ENCODE data around the gene HECW1.
"Not testable (repeated sequence)": the region's sequence is repeated elsewhere in the genome, so short reads cannot be mapped to it uniquely, and the experiment has no call there.

The HECW1 gene

DNA sequence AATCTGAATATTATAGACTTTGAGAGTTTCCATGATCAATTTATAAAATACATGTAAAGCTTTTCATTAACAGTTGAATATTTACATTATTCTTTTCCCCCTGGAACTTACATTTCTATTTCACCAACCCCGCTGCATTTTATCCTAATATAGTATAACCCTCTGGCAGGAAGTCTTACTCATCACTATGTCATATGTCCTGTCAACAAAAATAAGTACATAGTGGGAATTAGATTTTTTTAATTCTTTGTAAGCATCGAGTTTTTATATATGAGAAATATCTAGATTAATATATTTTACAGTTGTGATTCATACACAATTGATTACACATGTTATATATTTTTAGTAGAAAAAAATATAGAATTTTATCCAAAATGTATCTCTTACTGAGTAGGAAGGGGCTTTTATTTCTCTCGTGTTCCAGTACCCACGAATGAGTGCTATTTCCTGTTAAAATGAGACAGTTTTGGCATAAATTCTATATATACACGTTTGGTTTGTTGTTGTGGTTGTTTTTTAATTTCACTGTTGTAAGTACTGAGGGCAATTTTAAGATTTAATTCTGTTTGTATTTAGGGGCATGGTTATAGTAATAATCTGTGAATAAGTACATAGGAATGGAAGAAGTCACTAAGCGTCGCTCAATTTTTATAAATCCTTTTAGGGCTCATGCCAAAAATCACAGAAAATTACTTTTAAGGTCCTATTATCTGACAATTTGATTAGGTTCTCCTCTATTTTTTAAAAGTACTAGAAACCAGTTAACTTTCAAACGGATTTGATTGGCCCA is 87.1 kb downstream of the HECW1 start:
- DNase-seq (ENCODE audit: low spot score in 2 of 2) = no peak
- ATAC-seq = no peak
- H3K36me3 Mint-ChIP-seq = no peaks in the 10 kb centered on the region
- H3K4me1 Mint-ChIP-seq = no peaks in the 10 kb centered on the region
- no peak overlapping the region for H3K4me3 Mint-ChIP-seq
- H3K9me3 Mint-ChIP-seq = no peaks in the 10 kb centered on the region
- H3K27ac Mint-ChIP-seq = no peak overlapping the region

DNA sequence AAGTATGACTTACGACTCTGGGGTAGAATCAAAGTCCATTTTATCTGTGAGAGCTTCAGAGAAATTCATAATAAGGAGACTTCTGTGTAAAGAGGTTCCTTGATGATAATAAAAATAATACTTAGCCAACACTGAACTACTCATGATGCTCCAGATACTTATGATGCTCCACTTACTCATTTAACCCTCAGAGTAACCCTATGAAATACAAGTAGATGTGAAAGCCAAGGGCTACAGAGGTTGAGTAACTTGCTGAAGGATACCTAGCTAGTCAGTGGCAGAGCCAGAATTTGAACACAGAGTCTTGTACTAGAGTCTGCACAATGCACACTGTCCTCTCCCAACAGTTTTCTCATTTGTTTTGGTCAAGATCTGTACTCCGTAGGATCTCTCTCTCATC is 89.5 kb downstream of the HECW1 start:
- no peaks in the 10 kb centered on the region for H3K4me1 Mint-ChIP-seq
- ATAC-seq = no peak
- H3K27ac Mint-ChIP-seq = no peak overlapping the region
- no peak for DNase-seq (ENCODE audit: low spot score in 2 of 2)
- H3K36me3 Mint-ChIP-seq = no peaks in the 10 kb centered on the region
- H3K9me3 Mint-ChIP-seq = no peaks in the 10 kb centered on the region
- no peak overlapping the region for H3K4me3 Mint-ChIP-seq

DNA sequence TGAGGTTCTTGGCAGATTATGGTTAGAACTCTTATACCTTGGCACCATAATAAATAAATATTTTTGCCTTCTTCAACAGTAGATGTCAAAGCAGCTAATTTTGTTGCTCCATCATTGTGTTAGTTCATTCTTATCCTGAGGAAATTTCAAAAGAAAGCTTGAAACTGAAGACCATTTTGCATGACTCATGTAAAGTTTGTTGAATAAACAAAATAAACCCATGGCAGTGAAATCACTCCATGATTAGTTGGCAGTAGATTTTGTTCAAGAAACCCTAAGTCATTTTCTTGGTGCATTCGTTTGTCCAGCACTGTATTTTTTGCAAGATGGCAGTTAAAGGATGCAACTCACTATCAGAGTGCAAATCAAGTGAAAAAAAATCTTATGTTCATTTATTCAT is 91.6 kb downstream of the HECW1 start:
- ATAC-seq (no peak), DNase-seq (ENCODE audit: low spot score in 2 of 2) (no peak)
- H3K27ac Mint-ChIP-seq = no peak overlapping the region
- no peak overlapping the region for H3K4me3 Mint-ChIP-seq
- no peaks in the 10 kb centered on the region for H3K4me1 Mint-ChIP-seq
- H3K36me3 Mint-ChIP-seq = no peaks in the 10 kb centered on the region
- H3K9me3 Mint-ChIP-seq = no peaks in the 10 kb centered on the region

DNA sequence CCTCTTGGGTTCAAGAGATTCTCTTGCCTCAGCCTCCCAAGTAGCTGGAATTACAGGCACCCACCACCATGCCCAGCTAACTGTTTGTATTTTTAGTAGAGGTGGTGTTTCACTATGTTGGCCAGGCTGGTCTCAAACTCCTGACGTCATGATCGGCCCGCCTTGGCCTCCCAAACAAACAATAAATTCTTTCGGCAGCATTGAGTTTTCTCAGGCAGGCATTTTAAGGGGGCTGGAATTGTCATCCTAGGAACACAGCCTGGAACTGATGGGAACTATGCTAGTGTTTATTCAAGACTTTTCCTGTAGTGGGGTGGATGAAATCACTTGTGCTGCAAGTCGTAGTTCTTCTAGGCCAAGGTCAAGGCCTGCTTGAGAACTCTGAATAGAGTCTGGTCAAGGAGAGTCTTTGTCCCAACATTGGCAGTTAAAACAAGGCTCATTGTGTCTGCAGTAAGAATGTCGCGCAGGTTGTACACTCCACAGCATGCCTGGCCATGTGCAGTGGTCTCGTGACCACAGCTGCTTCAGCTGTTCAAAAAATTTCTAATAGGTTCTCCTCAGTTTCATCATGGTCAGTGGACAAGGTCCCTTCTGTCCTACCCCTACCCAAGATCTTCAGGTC is 92.8 kb downstream of the HECW1 start:
- Mint-ChIP-seq H3K36me3 (no peaks in the 10 kb centered on the region), H3K4me1 (no peaks in the 10 kb centered on the region), H3K27ac (no peak overlapping the region), H3K9me3 (no peaks in the 10 kb centered on the region), H3K4me3 (no peak overlapping the region)
- ATAC-seq (peak; percentile 26), DNase-seq (ENCODE audit: low spot score in 2 of 2) (no peak)

DNA sequence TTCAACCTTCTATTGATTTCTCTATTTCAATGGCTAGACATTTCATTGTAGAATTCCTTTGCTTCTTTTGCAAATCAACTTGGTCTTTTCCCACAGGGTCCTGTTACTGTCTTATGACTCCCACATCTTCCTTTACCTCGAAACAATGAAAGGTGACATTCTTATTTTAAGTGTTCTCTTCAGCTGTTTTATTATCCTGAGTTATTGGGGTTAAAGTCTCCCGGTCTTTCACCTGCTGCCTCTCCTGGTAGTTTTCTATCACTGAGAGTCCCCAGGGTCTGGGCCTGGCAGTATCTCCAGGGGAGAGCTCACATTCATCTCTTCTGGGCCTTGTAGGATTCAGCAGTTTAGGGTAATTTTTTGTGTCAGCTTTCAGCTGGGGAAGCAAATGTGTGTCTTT is 95.8 kb downstream of the HECW1 start:
- no peak overlapping the region for H3K27ac Mint-ChIP-seq
- no peaks in the 10 kb centered on the region for H3K9me3 Mint-ChIP-seq
- DNase-seq (ENCODE audit: low spot score in 2 of 2) = no peak
- H3K4me3 Mint-ChIP-seq = no peak overlapping the region
- no peak for ATAC-seq
- no peaks in the 10 kb centered on the region for H3K4me1 Mint-ChIP-seq
- no peaks in the 10 kb centered on the region for H3K36me3 Mint-ChIP-seq

DNA sequence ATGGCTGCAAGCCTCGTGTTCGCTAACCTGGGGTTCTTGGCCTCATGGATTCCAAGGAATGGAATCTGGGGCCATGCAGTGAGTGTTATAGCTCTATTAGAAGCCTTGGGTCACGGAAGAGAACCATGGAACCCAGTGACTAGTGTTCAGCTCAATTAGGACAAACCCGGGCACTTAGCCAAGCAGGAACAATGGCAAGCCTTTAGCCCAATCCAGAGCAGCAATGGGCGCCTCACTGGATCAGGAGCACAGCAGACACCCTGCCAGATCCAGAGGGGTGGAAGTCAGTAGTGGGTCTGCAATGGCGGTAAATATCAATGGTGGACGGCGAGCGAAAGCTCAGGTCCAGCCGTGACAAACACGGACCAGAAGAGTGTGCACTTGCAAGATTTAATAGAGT is 98.1 kb downstream of the HECW1 start:
- not testable (repeated sequence) for H3K4me1 Mint-ChIP-seq; DNase-seq (ENCODE audit: low spot score in 2 of 2); ATAC-seq; H3K36me3 Mint-ChIP-seq; H3K4me3 Mint-ChIP-seq; H3K9me3 Mint-ChIP-seq; H3K27ac Mint-ChIP-seq

DNA sequence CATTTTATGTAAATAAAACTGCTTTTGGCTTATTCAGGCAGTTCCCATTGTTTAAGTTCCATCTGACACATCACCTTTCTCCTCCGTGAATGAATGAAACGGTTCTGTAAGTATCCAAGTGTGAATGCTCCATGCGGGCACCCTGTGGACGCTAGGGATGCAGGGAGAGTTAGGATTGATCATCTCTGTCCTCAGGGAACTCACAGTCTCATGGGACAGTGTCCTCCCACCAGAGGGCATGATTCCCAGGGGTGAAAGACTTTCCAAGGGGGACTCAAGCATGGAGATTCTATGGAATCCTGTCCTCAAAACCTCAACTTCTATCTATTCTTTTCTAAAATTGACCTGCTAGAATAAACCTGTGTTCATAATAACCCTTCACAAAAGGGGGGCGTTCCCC is 98.8 kb downstream of the HECW1 start:
- H3K36me3 Mint-ChIP-seq = no peaks in the 10 kb centered on the region
- H3K9me3 Mint-ChIP-seq = no peaks in the 10 kb centered on the region
- DNase-seq (ENCODE audit: low spot score in 2 of 2) (no peak), ATAC-seq (no peak)
- no peaks in the 10 kb centered on the region for H3K4me1 Mint-ChIP-seq
- no peak overlapping the region for H3K4me3 Mint-ChIP-seq
- no peak overlapping the region for H3K27ac Mint-ChIP-seq

DNA sequence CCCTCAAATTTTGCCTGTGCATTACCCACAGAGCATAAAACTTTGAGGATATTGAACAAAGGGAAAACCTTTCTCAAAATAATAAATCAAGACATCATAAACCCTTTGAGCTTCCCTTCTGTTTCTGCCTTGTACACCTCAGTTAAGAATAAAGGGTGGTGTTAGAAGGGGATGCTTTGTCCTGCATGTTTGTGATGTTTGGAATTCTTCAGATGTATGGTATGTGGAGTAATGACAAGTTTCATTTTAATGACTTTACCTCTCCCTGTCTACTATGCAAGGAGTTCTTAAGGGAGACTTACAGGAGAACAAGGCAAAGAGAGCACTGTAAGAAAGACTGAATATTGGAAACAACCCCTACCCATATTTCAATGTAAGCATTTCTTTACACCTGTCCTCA is 99.2 kb downstream of the HECW1 start:
- ATAC-seq = no peak
- Mint-ChIP-seq H3K4me3 (no peak overlapping the region), H3K9me3 (no peaks in the 10 kb centered on the region), H3K4me1 (no peaks in the 10 kb centered on the region), H3K36me3 (no peaks in the 10 kb centered on the region), H3K27ac (no peak overlapping the region)
- DNase-seq (ENCODE audit: low spot score in 2 of 2) = no peak

DNA sequence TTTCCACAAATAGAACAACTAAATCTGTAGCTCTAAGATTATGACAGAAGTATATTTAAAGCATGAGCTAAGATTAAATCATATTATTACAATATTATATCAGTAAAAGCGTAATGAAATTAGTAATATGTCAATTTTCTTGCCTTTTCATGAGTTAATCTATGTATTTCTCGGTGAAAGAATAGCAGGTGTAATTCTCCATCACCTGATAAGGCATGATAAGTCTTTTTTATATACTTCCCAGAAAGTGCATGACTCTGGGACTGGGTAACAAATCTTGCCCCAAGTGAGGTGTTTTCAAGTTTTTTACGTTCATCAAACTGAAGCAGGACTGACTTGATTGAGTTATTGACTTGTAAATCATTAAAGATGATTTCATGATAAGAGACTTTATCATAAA is 100.5 kb downstream of the HECW1 start:
- Mint-ChIP-seq H3K27ac (no peak overlapping the region), H3K36me3 (no peaks in the 10 kb centered on the region), H3K4me1 (no peaks in the 10 kb centered on the region), H3K9me3 (no peaks in the 10 kb centered on the region), H3K4me3 (no peak overlapping the region)
- no peak for DNase-seq (ENCODE audit: low spot score in 2 of 2)
- ATAC-seq = no peak

DNA sequence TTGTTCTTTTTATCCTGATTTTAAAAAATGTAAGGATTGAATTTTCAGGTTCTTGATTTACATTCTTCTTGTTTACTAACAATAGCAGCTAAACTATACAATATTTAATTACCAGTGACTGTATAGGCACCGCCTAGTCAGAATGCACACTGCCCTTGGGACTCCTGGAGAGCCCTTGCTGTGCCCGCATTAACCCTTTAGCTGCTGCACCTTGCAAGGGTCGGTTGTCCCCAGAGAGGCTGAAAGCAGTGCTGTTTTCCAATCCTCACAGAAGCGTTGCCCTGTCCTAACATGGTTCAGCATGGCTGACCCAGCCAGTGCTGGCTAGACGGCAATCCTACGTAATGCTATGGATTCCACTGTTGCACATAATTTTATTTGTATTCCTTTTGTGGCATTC is 102.6 kb downstream of the HECW1 start:
- ATAC-seq (no peak), DNase-seq (ENCODE audit: low spot score in 2 of 2) (no peak)
- no peak overlapping the region for H3K27ac Mint-ChIP-seq
- no peaks in the 10 kb centered on the region for H3K4me1 Mint-ChIP-seq
- no peak overlapping the region for H3K4me3 Mint-ChIP-seq
- H3K9me3 Mint-ChIP-seq = no peaks in the 10 kb centered on the region
- H3K36me3 Mint-ChIP-seq = no peaks in the 10 kb centered on the region

DNA sequence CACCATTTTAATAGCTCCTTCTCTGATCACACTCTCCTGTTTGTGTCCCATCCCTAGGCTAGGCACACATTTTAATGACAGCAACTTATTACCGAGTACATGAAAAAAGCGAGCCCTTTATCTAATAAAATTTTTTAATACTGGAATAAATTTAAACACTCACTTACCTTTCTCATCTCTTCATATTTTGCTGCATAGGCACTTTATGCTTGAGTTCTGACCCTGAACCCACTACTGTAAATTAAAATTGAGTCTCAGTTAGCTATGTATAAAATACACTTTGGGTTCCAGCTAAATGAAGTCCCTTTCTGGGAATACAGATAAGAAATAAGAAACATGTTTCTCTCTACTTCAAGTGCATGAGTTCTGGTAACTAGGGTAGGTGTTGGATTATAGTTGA is 104.6 kb downstream of the HECW1 start:
- no peak for ATAC-seq
- no peaks in the 10 kb centered on the region for H3K9me3 Mint-ChIP-seq
- H3K27ac Mint-ChIP-seq = no peak overlapping the region
- H3K4me3 Mint-ChIP-seq = no peak overlapping the region
- no peak for DNase-seq (ENCODE audit: low spot score in 2 of 2)
- no peaks in the 10 kb centered on the region for H3K4me1 Mint-ChIP-seq
- no peaks in the 10 kb centered on the region for H3K36me3 Mint-ChIP-seq

DNA sequence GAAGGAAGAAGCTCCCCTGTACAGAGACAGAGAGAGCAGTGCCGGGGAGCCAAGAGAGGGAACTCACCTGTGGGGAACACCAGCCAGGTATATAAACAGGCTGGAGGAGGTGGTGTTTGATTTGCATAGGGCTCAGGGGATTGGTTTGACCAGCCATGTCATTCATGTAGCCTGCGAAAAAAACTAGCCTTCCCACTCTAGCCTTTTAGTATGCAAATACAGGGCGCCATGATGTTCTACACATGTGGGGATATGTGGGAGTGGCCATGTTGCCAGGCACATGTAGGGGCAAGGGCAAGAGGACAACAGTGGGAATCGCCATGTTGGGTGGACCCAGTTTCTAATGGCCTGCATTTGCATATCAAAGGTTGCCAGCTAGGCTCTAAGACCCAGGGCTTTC is 106.5 kb downstream of the HECW1 start:
- H3K4me3 Mint-ChIP-seq; H3K9me3 Mint-ChIP-seq; ATAC-seq; DNase-seq (ENCODE audit: low spot score in 2 of 2); H3K27ac Mint-ChIP-seq; H3K4me1 Mint-ChIP-seq; H3K36me3 Mint-ChIP-seq: not testable (repeated sequence)

DNA sequence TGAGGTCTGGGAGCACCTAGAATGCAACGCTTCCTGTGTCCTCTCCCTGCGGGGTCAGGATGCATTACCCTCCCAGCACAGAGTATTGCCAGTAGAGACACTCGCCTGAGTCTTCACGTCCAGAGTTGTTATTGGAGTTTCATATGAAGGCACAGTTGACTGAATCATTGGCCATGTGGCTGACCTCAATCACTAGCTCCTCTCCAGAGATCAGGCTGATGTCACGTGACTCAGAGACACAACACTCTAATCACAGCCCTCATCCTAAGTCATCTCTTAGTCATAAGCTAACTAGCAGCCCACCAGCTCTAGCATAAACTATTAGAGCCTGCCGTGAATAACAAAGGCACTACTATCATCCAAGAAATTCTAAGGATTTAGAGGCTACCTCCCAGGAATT is 107.8 kb downstream of the HECW1 start:
- Mint-ChIP-seq H3K27ac (no peak overlapping the region), H3K9me3 (no peaks in the 10 kb centered on the region), H3K36me3 (no peaks in the 10 kb centered on the region), H3K4me3 (no peak overlapping the region), H3K4me1 (no peaks in the 10 kb centered on the region)
- DNase-seq (ENCODE audit: low spot score in 2 of 2) = no peak
- peak; percentile 31 for ATAC-seq

DNA sequence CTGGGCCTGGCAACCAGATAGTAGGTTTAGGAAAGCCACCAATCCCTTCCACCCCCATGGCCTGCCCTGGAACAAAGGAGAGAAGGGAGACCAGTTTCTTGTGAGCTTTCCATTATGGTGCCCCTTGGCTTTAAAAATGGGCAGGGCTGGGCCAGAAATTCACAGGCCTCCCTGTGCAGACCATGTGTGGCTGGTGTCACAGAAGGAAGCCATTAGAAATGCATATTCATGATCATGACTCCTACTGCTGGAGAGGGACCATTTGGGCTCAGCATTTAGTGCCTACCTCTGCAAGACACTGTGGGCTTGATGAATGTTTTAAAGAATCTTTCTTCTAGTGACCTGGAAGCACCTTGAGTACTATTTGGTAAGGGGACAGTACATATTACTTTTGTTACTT is 108.3 kb downstream of the HECW1 start:
- Mint-ChIP-seq H3K4me1 (no peaks in the 10 kb centered on the region), H3K27ac (no peak overlapping the region), H3K36me3 (no peaks in the 10 kb centered on the region), H3K9me3 (no peaks in the 10 kb centered on the region), H3K4me3 (no peak overlapping the region)
- no peak for DNase-seq (ENCODE audit: low spot score in 2 of 2)
- no peak for ATAC-seq

DNA sequence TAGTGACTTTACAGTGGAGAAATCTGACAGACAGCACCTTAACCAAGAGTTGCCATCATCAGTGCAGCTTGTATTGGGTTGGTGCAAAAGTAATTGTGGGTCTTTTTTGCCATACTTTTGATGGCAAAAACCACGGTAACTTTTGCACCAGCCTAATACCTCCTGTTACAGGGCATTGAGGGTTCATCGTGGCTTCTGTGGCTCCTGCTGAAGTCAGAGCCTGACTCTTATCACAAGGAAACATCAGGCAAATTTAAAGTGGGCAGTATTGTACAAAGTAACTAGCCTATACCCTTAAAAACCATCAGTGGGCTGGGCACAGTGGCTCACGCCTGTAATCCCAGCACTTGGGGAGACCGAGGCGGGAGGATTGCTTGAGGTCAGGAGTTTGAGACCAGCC is 117.4 kb downstream of the HECW1 start:
- DNase-seq (ENCODE audit: low spot score in 2 of 2) = no peak
- H3K27ac Mint-ChIP-seq = no peak overlapping the region
- no peaks in the 10 kb centered on the region for H3K9me3 Mint-ChIP-seq

DNA sequence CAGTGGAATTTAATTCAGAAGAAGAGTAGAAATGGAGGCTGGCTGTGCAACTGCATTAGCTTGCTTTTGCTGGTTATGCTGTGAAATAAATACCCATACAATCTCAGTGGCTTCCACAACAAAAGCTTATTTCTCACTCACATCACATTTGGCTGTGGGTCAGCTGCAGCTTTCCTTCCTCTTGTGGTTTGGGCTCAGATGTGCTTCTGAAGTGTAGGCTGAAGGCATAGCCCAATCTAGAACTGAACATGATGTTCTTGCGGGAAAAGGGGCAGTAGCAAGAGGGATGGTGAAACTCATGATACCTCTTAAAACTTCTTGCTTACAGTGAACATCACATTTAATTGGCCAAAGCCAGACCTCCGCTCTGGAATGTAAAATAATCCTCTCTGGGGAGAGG is 119.9 kb downstream of the HECW1 start:
- Mint-ChIP-seq H3K36me3 (no peaks in the 10 kb centered on the region), H3K4me3 (no peak overlapping the region), H3K9me3 (no peaks in the 10 kb centered on the region), H3K27ac (no peak overlapping the region), H3K4me1 (no peaks in the 10 kb centered on the region)
- DNase-seq (ENCODE audit: low spot score in 2 of 2) = no peak
- no peak for ATAC-seq

More for the DNA sequence above, 117.4 kb downstream of the HECW1 start:
- Mint-ChIP-seq H3K36me3 (no peaks in the 10 kb centered on the region), H3K4me3 (no peak overlapping the region), H3K4me1 (no peaks in the 10 kb centered on the region)
- no peak for ATAC-seq

All from stimulated activated effector memory CD8-positive, alpha-beta T cell treated with anti-CD3 and anti-CD28 coated beads, Interleukin-12 subunit alpha, Interleukin-12 subunit beta, amount 100 ng/mL, for 72 hours (primary cell).